ENCODE results near the gene THAP9. TPM values are rescaled to one million over a fixed set of nuclear protein-coding genes. Genes with fewer than 3 reads are reported as not detected.

The THAP9 gene
- total RNA-seq, 1 donor from 2014 or later: 3.3 TPM

GRCh38 chr4:82900066-82900410, 497 bp upstream of the THAP9 start:
- peaks cover under 1% of the 10 kb centered on the region for H3K36me3 Mint-ChIP-seq (ENCODE audit: low read depth, unreplicated experiment)
- no peaks in the 10 kb centered on the region for H3K27me3 Mint-ChIP-seq (ENCODE audit: low read depth, unreplicated experiment)
- H3K27ac Mint-ChIP-seq (ENCODE audit: unreplicated experiment): no peak overlapping the region
- no peaks in the 10 kb centered on the region for H3K27me3 ChIP-seq (ENCODE audit: insufficient read depth, low read length)
- peak overlapping the region; percentile 11 for H2AFZ ChIP-seq (ENCODE audit: low read depth, low read length)
- TF ChIP-seq EZH2 (IDR thresholded peaks at IDR 0.05; ENCODE audit: insufficient read depth, low read length) (no peak), CTCF (IDR thresholded peaks at IDR 0.05; ENCODE audit: insufficient read depth, low read depth, low read length) (no peak)
- peaks cover 3% of the 10 kb centered on the region for H3K36me3 ChIP-seq (ENCODE audit: insufficient read depth, low read length)
- no peak for FAIRE-seq
- H3K4me1 ChIP-seq (ENCODE audit: insufficient read depth, low read length): peaks cover 14% of the 10 kb centered on the region
- H3K9me3 ChIP-seq (ENCODE audit: insufficient read depth, low read depth, low read length): no peaks in the 10 kb centered on the region
- H3K4me3 Mint-ChIP-seq (ENCODE audit: unreplicated experiment): no peak overlapping the region
- H3K4me2 ChIP-seq (ENCODE audit: low read length): peak overlapping the region; percentile 93
- H3K4me1 Mint-ChIP-seq (ENCODE audit: low read depth, unreplicated experiment): peaks cover 6% of the 10 kb centered on the region
- H3K27ac ChIP-seq (ENCODE audit: low read depth, low read length): peak overlapping the region; percentile 99
- H4K20me1 ChIP-seq (ENCODE audit: insufficient read depth, low read length): peaks cover 10% of the 10 kb centered on the region
- H3K9me3 Mint-ChIP-seq (ENCODE audit: unreplicated experiment): no peaks in the 10 kb centered on the region
- no peak for DNase-seq (ENCODE audit: low read depth)
- H3K4me3 ChIP-seq (ENCODE audit: insufficient read depth, low read depth, low read length): peak overlapping the region; percentile 93
- H3K79me2 ChIP-seq (ENCODE audit: insufficient read depth, low read length): peaks cover 61% of the 10 kb centered on the region
- H3K9ac ChIP-seq (ENCODE audit: low read length): peak overlapping the region; percentile 97

DNA sequence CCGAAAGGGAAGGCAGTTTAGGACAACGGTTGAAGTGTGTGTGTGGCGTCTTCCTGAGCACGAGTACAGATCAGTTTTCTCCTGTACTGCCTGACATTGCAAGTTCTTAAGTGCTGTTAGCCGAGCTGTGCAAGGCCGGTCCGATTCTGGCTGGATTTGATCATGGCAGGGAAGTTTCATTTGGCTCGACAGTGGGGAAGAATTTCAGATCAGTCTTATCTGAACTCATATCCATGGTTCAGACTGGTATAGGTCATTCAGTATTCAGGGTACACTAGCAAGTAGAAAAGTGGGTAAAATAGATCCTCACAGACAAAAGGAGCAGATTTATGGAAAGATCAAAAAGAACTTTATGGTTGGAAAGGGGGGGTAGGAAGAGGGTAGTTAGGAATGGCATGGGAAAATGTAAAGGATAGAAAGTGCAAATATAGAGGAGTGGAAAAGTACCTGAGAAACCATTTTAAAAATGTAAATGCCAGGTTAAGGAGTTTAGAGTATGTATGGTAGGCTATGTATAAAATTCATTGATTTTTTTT, 716 bp downstream of the THAP9 start:
- Mint-ChIP-seq H3K4me3 (ENCODE audit: unreplicated experiment) (no peak overlapping the region), H3K9me3 (ENCODE audit: unreplicated experiment) (no peaks in the 10 kb centered on the region), H3K27ac (ENCODE audit: unreplicated experiment) (no peak overlapping the region), H3K4me1 (ENCODE audit: low read depth, unreplicated experiment) (peaks cover 10% of the 10 kb centered on the region), H3K36me3 (ENCODE audit: low read depth, unreplicated experiment) (no peaks in the 10 kb centered on the region), H3K27me3 (ENCODE audit: low read depth, unreplicated experiment) (no peaks in the 10 kb centered on the region)
- H3K9ac ChIP-seq (ENCODE audit: low read length): peak overlapping the region; percentile 97
- peak overlapping the region; percentile 99 for H3K27ac ChIP-seq (ENCODE audit: low read depth, low read length)
- DNase-seq (ENCODE audit: low read depth) (no peak), FAIRE-seq (peak; percentile 32)
- H2AFZ ChIP-seq (ENCODE audit: low read depth, low read length): peak overlapping the region; percentile 83
- peaks cover 3% of the 10 kb centered on the region for H3K36me3 ChIP-seq (ENCODE audit: insufficient read depth, low read length)
- H3K9me3 ChIP-seq (ENCODE audit: insufficient read depth, low read depth, low read length): no peaks in the 10 kb centered on the region
- peaks cover 22% of the 10 kb centered on the region for H3K4me1 ChIP-seq (ENCODE audit: insufficient read depth, low read length)
- H4K20me1 ChIP-seq (ENCODE audit: insufficient read depth, low read length): peaks cover 10% of the 10 kb centered on the region
- H3K4me3 ChIP-seq (ENCODE audit: insufficient read depth, low read depth, low read length): peak overlapping the region; percentile 93
- H3K4me2 ChIP-seq (ENCODE audit: low read length): peak overlapping the region; percentile 93
- H3K79me2 ChIP-seq (ENCODE audit: insufficient read depth, low read length): peaks cover 49% of the 10 kb centered on the region
- TF ChIP-seq EZH2 (IDR thresholded peaks at IDR 0.05; ENCODE audit: insufficient read depth, low read length) (no peak), CTCF (IDR thresholded peaks at IDR 0.05; ENCODE audit: insufficient read depth, low read depth, low read length) (no peak)
- H3K27me3 ChIP-seq (ENCODE audit: insufficient read depth, low read length): no peaks in the 10 kb centered on the region

- DNase-seq (ENCODE audit: low read depth): no peak
Observed at GRCh38 chr4:82903737-82904136, 3.2 kb downstream of the THAP9 start.

More at GRCh38 chr4:82903737-82904136, 3.2 kb downstream of the THAP9 start:
- Histone ChIP-seq H4K20me1 (ENCODE audit: insufficient read depth, low read length) (no peaks in the 10 kb centered on the region), H3K4me3 (ENCODE audit: insufficient read depth, low read depth, low read length) (no peak overlapping the region), H3K9ac (ENCODE audit: low read length) (no peak overlapping the region), H3K36me3 (ENCODE audit: insufficient read depth, low read length) (no peaks in the 10 kb centered on the region), H3K4me1 (ENCODE audit: insufficient read depth, low read length) (peaks cover 11% of the 10 kb centered on the region), H3K79me2 (ENCODE audit: insufficient read depth, low read length) (peaks cover 24% of the 10 kb centered on the region), H3K27ac (ENCODE audit: low read depth, low read length) (no peak overlapping the region), H3K27me3 (ENCODE audit: insufficient read depth, low read length) (no peaks in the 10 kb centered on the region), H3K4me2 (ENCODE audit: low read length) (no peak overlapping the region), H3K9me3 (ENCODE audit: insufficient read depth, low read depth, low read length) (no peaks in the 10 kb centered on the region), H2AFZ (ENCODE audit: low read depth, low read length) (no peak overlapping the region)
- Mint-ChIP-seq H3K4me1 (ENCODE audit: low read depth, unreplicated experiment) (peaks cover 4% of the 10 kb centered on the region), H3K4me3 (ENCODE audit: unreplicated experiment) (no peak overlapping the region), H3K36me3 (ENCODE audit: low read depth, unreplicated experiment) (no peaks in the 10 kb centered on the region), H3K27me3 (ENCODE audit: low read depth, unreplicated experiment) (no peaks in the 10 kb centered on the region), H3K27ac (ENCODE audit: unreplicated experiment) (no peak overlapping the region), H3K9me3 (ENCODE audit: unreplicated experiment) (no peaks in the 10 kb centered on the region)
- FAIRE-seq: no peak
- no peak for TF ChIP-seq CTCF (IDR thresholded peaks at IDR 0.05; ENCODE audit: insufficient read depth, low read depth, low read length)
- no peak for TF ChIP-seq EZH2 (IDR thresholded peaks at IDR 0.05; ENCODE audit: insufficient read depth, low read length)

All from astrocyte (in vitro differentiated cells and primary cell).